PC-9 (cell line): ENCODE results near the gene CROCC. TPM values are rescaled to one million over a fixed set of nuclear protein-coding genes. Genes with fewer than 3 reads are reported as not detected.
"Not testable (repeated sequence)": the region's sequence is repeated elsewhere in the genome, so short reads cannot be mapped to it uniquely, and the experiment has no call there.

Experiments used
- BruUV-seq: library from RNA; stranded (reverse); fragments of 400-500 nt; replicated peaks from 2 replicates; lab custom pipeline; 2021; lab: Mats Ljungman, UMichigan
- CTCF ChIA-PET: fragments of 300-600 bp; sonication (Branson Sonifier 250); formaldehyde crosslinking; loops from one replicate; lab custom pipeline; 2022; ENCODE audit warnings: antibody characterized with exemption; lab: Charles Lee
- POLR2A ChIA-PET: fragments of 300-600 bp; sonication (Branson Sonifier 250); formaldehyde crosslinking; loops from one replicate; lab custom pipeline; 2022; ENCODE audit warnings: antibody characterized with exemption; ENCODE audit not compliant: unreplicated experiment; lab: Charles Lee
- DNase-seq, 2 experiments: peaks; one replicate each; pipeline versions ENCODE4 v3.0.0 to v3.0.0-alpha.2; 2015 to 2022; ENCODE audit warnings: mixed read lengths in 1 of 2
- H2AFZ ChIP-seq: fragments of 200-600 bp; sonication (generic); 2 replicates; pipeline ENCODE4 v1.8.1; 2017; ENCODE audit warnings: antibody characterized with exemption
- H3F3A ChIP-seq: fragments of 200-600 bp; sonication (generic); 2 replicates; pipeline ENCODE4 v1.8.1; 2017; ENCODE audit warnings: antibody characterized with exemption, mild to moderate bottlenecking, low read depth; ENCODE audit not compliant: insufficient read depth
- H3K27ac ChIP-seq: fragments of 200-600 bp; sonication (generic); 2 replicates; pipeline ENCODE4 v1.6.1; 2016; ENCODE audit warnings: mixed run types
- H3K27me3 ChIP-seq: fragments of 200-600 bp; sonication (generic); 2 replicates; pipeline ENCODE4 v1.6.1; 2016; ENCODE audit warnings: low read depth, mixed run types; ENCODE audit not compliant: insufficient read depth
- H3K36me3 ChIP-seq: fragments of 200-600 bp; sonication (generic); 2 replicates; pipeline ENCODE4 v1.6.1; 2016; ENCODE audit warnings: low read depth, mixed run types
- H3K4me1 ChIP-seq: fragments of 200-600 bp; sonication (generic); replicated peaks from 2 replicates; pipeline ENCODE4 v1.6.1; 2016; ENCODE audit warnings: mixed run types; ENCODE audit not compliant: insufficient read depth
- H3K4me2 ChIP-seq: fragments of 200-600 bp; sonication (generic); 2 replicates; pipeline ENCODE4 v1.6.1; 2017; ENCODE audit warnings: mixed run types
- H3K4me3 ChIP-seq: fragments of 200-600 bp; sonication (generic); 2 replicates; pipeline ENCODE4 v1.6.1; 2016; ENCODE audit warnings: mixed run types
- H3K79me2 ChIP-seq: fragments of 200-600 bp; sonication (generic); 2 replicates; pipeline ENCODE4 v1.6.1; 2017; ENCODE audit warnings: low read depth, mixed run types
- H3K9me2 ChIP-seq: fragments of 200-600 bp; sonication (generic); 2 replicates; pipeline ENCODE4 v1.8.1; 2017; ENCODE audit warnings: mild to moderate bottlenecking; ENCODE audit not compliant: insufficient read depth
- H3K9me3 ChIP-seq: fragments of 200-600 bp; sonication (generic); 2 replicates; pipeline ENCODE4 v1.8.1; 2016; ENCODE audit warnings: low read depth; ENCODE audit not compliant: insufficient read depth
- H4K20me1 ChIP-seq: fragments of 200-600 bp; sonication (generic); 2 replicates; pipeline ENCODE4 v1.8.1; 2017; ENCODE audit not compliant: insufficient read depth
- CTCF ChIP-seq: fragments of 200-600 bp; sonication (generic); conservative IDR thresholded peaks from 2 replicates; pipeline ENCODE4 v1.6.1; 2017; ENCODE audit warnings: mixed run types, antibody characterized with exemption, mild to moderate bottlenecking, moderate library complexity
- EZH2 ChIP-seq: fragments of 200-600 bp; sonication (generic); IDR thresholded peaks from 2 replicates; pipeline ENCODE4 v1.8.0; 2017; ENCODE audit warnings: antibody characterized with exemption, low read depth
- intact Hi-C: fragments of 100-400 bp; cut with micrococcal nuclease; formaldehyde crosslinking; loops from one replicate; pipeline ENCODE4 v1.10.0; 2022; ENCODE audit not compliant: unreplicated experiment
- total RNA-seq: library from RNA; stranded (reverse); gene quantifications from 2 replicates; pipeline ENCODE4 v1.2.3, GENCODE V29; 2021

The CROCC gene
- total RNA-seq, 1 experiment from 2014 or later = 18.9 TPM

GRCh38 chr1:16888860-16889816 is 32.6 kb upstream of the CROCC start:
- DNase-seq = peak; percentile 41 to 66
- Histone ChIP-seq H3K27me3 (no peaks in the 10 kb centered on the region), H3K27ac (peak overlapping the region; percentile 24; the same call in 1 of the 2 replicates), H3K4me2 (peak overlapping the region; percentile 86), H3K36me3 (no peaks in the 10 kb centered on the region), H3F3A (0 out of 2 replicates have a peak, but pooled peaks cover 5% of the 10 kb centered on the region), H3K79me2 (no peaks in the 10 kb centered on the region), H3K9me2 (no peaks in the 10 kb centered on the region), H3K4me3 (peak overlapping the region; percentile 65), H4K20me1 (no peaks in the 10 kb centered on the region), H3K4me1 (no peaks in the 10 kb centered on the region), H2AFZ (peak overlapping the region; percentile 91), H3K9me3 (no peaks in the 10 kb centered on the region)
- TF ChIP-seq EZH2 (no peak), CTCF (no peak)
- BruUV-seq = TSS peak; percentile 95
- intact Hi-C loops = no loop called here
- ChIA-PET POLR2A (no interaction called here), CTCF (interaction anchor here (0.6 to 0.7 kb wide), 4 partner anchors 12 to 272 kb away, joined by 3 to 4 read pairs (median 3); no protein-coding TSS in a partner anchor)

- DNase-seq, CTCF ChIA-PET, H3K4me2 ChIP-seq, H3K27me3 ChIP-seq, H3K79me2 ChIP-seq, intact Hi-C loops, H3K9me3 ChIP-seq, H3K27ac ChIP-seq, POLR2A ChIA-PET, H3K4me3 ChIP-seq, H4K20me1 ChIP-seq, H3K36me3 ChIP-seq, H3F3A ChIP-seq, H3K9me2 ChIP-seq, H3K4me1 ChIP-seq, BruUV-seq, H2AFZ ChIP-seq: not testable (repeated sequence)
Measured at GRCh38 chr1:16890539-16891021, 31.2 kb upstream of the CROCC start.

- H2AFZ ChIP-seq, intact Hi-C loops: not testable (repeated sequence)
Measured at GRCh38 chr1:16891057-16891456, 30.7 kb upstream of the CROCC start.

GRCh38 chr1:16892978-16893525 is 28.7 kb upstream of the CROCC start:
- H3K27me3 ChIP-seq, BruUV-seq, POLR2A ChIA-PET, H3K4me2 ChIP-seq, H3K4me3 ChIP-seq, CTCF ChIA-PET, H3K79me2 ChIP-seq, H3K36me3 ChIP-seq, intact Hi-C loops, H2AFZ ChIP-seq, H4K20me1 ChIP-seq, H3K27ac ChIP-seq, H3K9me2 ChIP-seq, H3K4me1 ChIP-seq, H3K9me3 ChIP-seq, DNase-seq: not testable (repeated sequence)
- peaks cover 13% of the 10 kb centered on the region; the same call in 1 of the 2 replicates for H3F3A ChIP-seq

More at GRCh38 chr1:16891057-16891456, 30.7 kb upstream of the CROCC start:
- H3K4me1 ChIP-seq, H3K9me3 ChIP-seq, H3K4me3 ChIP-seq, H3K79me2 ChIP-seq, CTCF ChIA-PET, H3K9me2 ChIP-seq, H4K20me1 ChIP-seq, H3K27me3 ChIP-seq, BruUV-seq, H3K4me2 ChIP-seq, H3K36me3 ChIP-seq, DNase-seq, H3F3A ChIP-seq, POLR2A ChIA-PET, H3K27ac ChIP-seq: not testable (repeated sequence)

- H3K4me3 ChIP-seq, H4K20me1 ChIP-seq, H3K27ac ChIP-seq, intact Hi-C loops, DNase-seq, H3K9me3 ChIP-seq, CTCF ChIA-PET, H3K27me3 ChIP-seq, H2AFZ ChIP-seq, H3K79me2 ChIP-seq, H3K4me1 ChIP-seq, H3K36me3 ChIP-seq, BruUV-seq, H3K4me2 ChIP-seq, POLR2A ChIA-PET, H3K9me2 ChIP-seq: not testable (repeated sequence)
- H3F3A ChIP-seq = peaks cover 13% of the 10 kb centered on the region; the same call in 1 of the 2 replicates
Measured at GRCh38 chr1:16893796-16894195, 27.9 kb upstream of the CROCC start.

GRCh38 chr1:16894338-16894737 is 27.4 kb upstream of the CROCC start:
- H3K4me3 ChIP-seq, intact Hi-C loops, H3K27ac ChIP-seq, CTCF ChIA-PET, H4K20me1 ChIP-seq, H2AFZ ChIP-seq, H3K27me3 ChIP-seq, BruUV-seq, H3K4me2 ChIP-seq, DNase-seq, H3K9me3 ChIP-seq, H3K9me2 ChIP-seq, H3K79me2 ChIP-seq, H3K36me3 ChIP-seq, H3K4me1 ChIP-seq, POLR2A ChIA-PET: not testable (repeated sequence)
- peaks cover 13% of the 10 kb centered on the region; the same call in 1 of the 2 replicates for H3F3A ChIP-seq
